ENCODE results near the gene CHMP3. TPM values are rescaled to one million over a fixed set of nuclear protein-coding genes. Genes with fewer than 3 reads are reported as not detected.

The CHMP3 gene
- total and polyA plus RNA-seq, 2 of the 8 experiments (the other 6 are each of a cell fraction or from before 2014, with no cell fraction given), result 11.7 to 21.9 TPM

GRCh38 chr2:86500325-86501083 is 62.7 kb downstream of the CHMP3 start:
- Histone ChIP-seq H3K9me3 (ENCODE audit: insufficient read depth in 2 of 2, low read depth in 1 of 2, low read length in 1 of 2) (peaks cover 16 to 24% of the 10 kb centered on the region in 2 experiments), H3K36me3 (ENCODE audit: control insufficient read depth in 2 of 4, insufficient read depth in 4 of 4, low read length in 3 of 4) (peaks cover 0 to 45% (median 12%) of the 10 kb centered on the region in 4 experiments; a peak in 6 of 8 replicates), H3K56ac (replicated peaks; ENCODE audit: insufficient read length, low read depth, low read length) (no peak overlapping the region), H3K14ac (ENCODE audit: insufficient read length) (no peak overlapping the region), H3K4ac (replicated peaks; ENCODE audit: insufficient read length, low read depth, low read length) (no peak overlapping the region), H3K18ac (ENCODE audit: extremely low read depth, low read length) (no peak overlapping the region), H4K20me1 (replicated peaks in 1 of 2; ENCODE audit: control insufficient read depth in 1 of 2, insufficient read depth in 2 of 2, low read length in 2 of 2) (no peaks in the 10 kb centered on the region), H3K4me3 (ENCODE audit: extremely low read depth in 1 of 4, insufficient read depth in 2 of 4, low read depth in 3 of 4, low read length in 4 of 4) (no peak overlapping the region), H3K27me3 (replicated peaks in 1 of 4; ENCODE audit: control insufficient read depth in 3 of 4, extremely low read depth in 1 of 4, insufficient read depth in 3 of 4, low read length in 3 of 4) (no peaks in the 10 kb centered on the region), H4K91ac (replicated peaks; ENCODE audit: insufficient read length, low read length) (no peak overlapping the region), H2BK20ac (ENCODE audit: low read length) (no peak overlapping the region), H2BK12ac (ENCODE audit: low read depth, low read length) (no peak overlapping the region), H3K4me2 (ENCODE audit: insufficient read depth in 1 of 2, low read depth in 2 of 2, low read length in 2 of 2) (no peak overlapping the region), H3K27ac (ENCODE audit: low read depth, low read length) (no peak overlapping the region), H2AK5ac (ENCODE audit: low read depth, low read length) (no peak overlapping the region), H3K79me2 (ENCODE audit: control insufficient read depth in 1 of 2, insufficient read depth in 2 of 2, low read length in 2 of 2) (no peaks in the 10 kb centered on the region), H3K79me1 (ENCODE audit: low read depth, low read length) (no peaks in the 10 kb centered on the region), H3K9ac (replicated peaks in 1 of 4; ENCODE audit: extremely low read depth in 1 of 4, low read depth in 3 of 4, low read length in 3 of 4) (no peak overlapping the region), H2BK15ac (ENCODE audit: low read length) (no peak overlapping the region), H3K4me1 (replicated peaks in 1 of 4; ENCODE audit: control insufficient read depth in 3 of 4, insufficient read depth in 4 of 4, low read length in 3 of 4) (no peaks in the 10 kb centered on the region), H4K8ac (ENCODE audit: extremely low read depth, insufficient read depth, low read length) (no peak overlapping the region), H3K23ac (ENCODE audit: insufficient read length) (no peak overlapping the region), H2BK120ac (replicated peaks; ENCODE audit: low read depth, low read length) (no peak overlapping the region), H2BK5ac (ENCODE audit: low read depth, low read length) (no peak overlapping the region), H2AFZ (ENCODE audit: low read length) (no peak overlapping the region), H4K5ac (ENCODE audit: insufficient read length, low read depth, low read length) (no peak overlapping the region), H3K23me2 (ENCODE audit: low read depth, low read length) (no peaks in the 10 kb centered on the region)
- no CpG with 5 or more reads among the region's 2 CpGs for WGBS, 2 experiments (ENCODE audit: extremely low coverage in 1 of 2, insufficient coverage in 1 of 2, insufficient read length in 1 of 2, insufficient replicate concordance in 2 of 2, low coverage in 1 of 2, low lambda C conversion rate in 2 of 2, missing lambda C conversion rate in 1 of 2)
- DNase-seq (ENCODE audit: low read depth in 1 of 2, low spot score in 2 of 2) (no peak), FAIRE-seq (no peak)
- ChIA-PET POLR2A (ENCODE audit: partially characterized antibody) (no interaction called here), CTCF (ENCODE audit: partially characterized antibody) (interaction anchor here (0.8 kb wide), 1 partner anchor 14 kb away, joined by 3 read pairs; no protein-coding TSS in a partner anchor)
- no peak for TF ChIP-seq SIRT6 (IDR thresholded peaks at IDR 0.05; ENCODE audit: low read length)
- no peak for TF ChIP-seq RFX5 (IDR thresholded peaks at IDR 0.05; ENCODE audit: borderline replicate concordance, low read depth, low read length)

Data from H1 (cell line).